Panc1 (cell line): ENCODE measurements around the gene RAPGEF1. TPM values are rescaled to one million over a fixed set of nuclear protein-coding genes. Genes with fewer than 3 reads are reported as not detected.

Experiments
- ATAC-seq: fragments of 200-7000 bp; cut with Tn5 transposase; 2 replicates; pipeline ENCODE4 v1.9.1; 2020; ENCODE audit warnings: mild to moderate bottlenecking, moderate library complexity
- BruUV-seq: library from RNA; stranded (reverse); fragments of 400-500 nt; replicated peaks from 2 replicates; lab custom pipeline; 2021; lab: Mats Ljungman, UMichigan
- CTCF ChIA-PET: fragments of 300-600 bp; sonication (Branson Sonifier 250); formaldehyde crosslinking; loops from one replicate; lab custom pipeline; 2022; ENCODE audit warnings: antibody characterized with exemption; lab: Charles Lee
- POLR2A ChIA-PET: fragments of 300-600 bp; sonication (Branson Sonifier 250); formaldehyde crosslinking; loops from one replicate; lab custom pipeline; 2022; ENCODE audit warnings: antibody characterized with exemption; lab: Charles Lee
- DNase-seq: peaks from one replicate; pipeline ENCODE4 v3.0.0-alpha.2; 2010; ENCODE audit warnings: low read depth, low spot score
- H3K27ac ChIP-seq: 2 replicates; pipeline ENCODE4 v1.5.1; 2011; ENCODE audit warnings: mild to moderate bottlenecking, low read length, inconsistent platforms
- H3K27me3 ChIP-seq: fragments of 200-500 bp; sonication (Bioruptor generic); 2 replicates; pipeline ENCODE4 v1.6.0; 2014; ENCODE audit warnings: low read length, inconsistent platforms; ENCODE audit not compliant: control insufficient read depth, insufficient read depth
- H3K36me3 ChIP-seq: fragments of 200-500 bp; sonication (Bioruptor generic); 2 replicates; pipeline ENCODE4 v1.5.1; 2014; ENCODE audit warnings: inconsistent platforms, mild to moderate bottlenecking, low read length, moderate library complexity; ENCODE audit not compliant: control insufficient read depth, insufficient read depth
- H3K4me1 ChIP-seq: 2 replicates; pipeline ENCODE4 v1.5.1; 2011; ENCODE audit warnings: inconsistent platforms, mild to moderate bottlenecking, low read length, moderate library complexity; ENCODE audit not compliant: control insufficient read depth, insufficient read depth
- H3K4me3 ChIP-seq, 2 experiments: 2 replicates each; pipeline ENCODE4 v1.5.1; 2011 to 2012; ENCODE audit warnings: low read depth in 2 of 2, low read length in 2 of 2, mild to moderate bottlenecking in 2 of 2, inconsistent platforms in 1 of 2, moderate library complexity in 1 of 2
- H3K9me3 ChIP-seq: fragments of 200-500 bp; sonication (Bioruptor generic); 2 replicates; pipeline ENCODE4 v1.5.1; 2014; ENCODE audit warnings: low read depth, mild to moderate bottlenecking, inconsistent platforms, low read length, moderate library complexity; ENCODE audit not compliant: control insufficient read depth, insufficient read depth
- POLR2AphosphoS5 ChIP-seq: IDR thresholded peaks from 2 replicates; pipeline ENCODE4 v1.6.1; 2012; ENCODE audit warnings: mild to moderate bottlenecking, low read depth, low read length, moderate library complexity
- SIN3A ChIP-seq: IDR thresholded peaks from 2 replicates; pipeline ENCODE4 v1.6.1; 2012; ENCODE audit warnings: low read depth, mild to moderate bottlenecking, low read length, moderate library complexity, borderline replicate concordance; ENCODE audit not compliant: insufficient read depth
- TCF7L2 ChIP-seq: IDR thresholded peaks from 2 replicates; pipeline ENCODE4 v1.6.1; 2011; ENCODE audit warnings: mild to moderate bottlenecking, low read depth, low read length, inconsistent platforms
- in situ Hi-C: cut with HindIII; loops from 2 replicates; pipeline ENCODE4 v1.10.0; 2016; ENCODE audit warnings: low sequenced_read_pairs, low pct_unique_long_range_greater_than_20kb
- intact Hi-C: fragments of 100-400 bp; cut with micrococcal nuclease; formaldehyde crosslinking; loops from one replicate; pipeline ENCODE4 v1.10.0; 2022; ENCODE audit not compliant: unreplicated experiment
- total RNA-seq: library from RNA; stranded (reverse); gene quantifications from one replicate; pipeline ENCODE4 v1.2.1, GENCODE V29; 2021; ENCODE audit not compliant: unreplicated experiment
- TF ChIP-seq, protein P1 (sequence below), 2 experiments: IDR thresholded peaks; 2 replicates each; pipeline ENCODE4 v1.6.1; 2011 to 2012; ENCODE audit warnings: low read depth in 2 of 2, control low read depth in 1 of 2, low read length in 1 of 2, mild to moderate bottlenecking in 1 of 2, moderate library complexity in 1 of 2; ENCODE audit not compliant: insufficient read depth in 1 of 2
- TF ChIP-seq, protein P2 (sequence below): fragments of 450-650 bp; IDR thresholded peaks from 2 replicates; pipeline ENCODE4 v1.5.1; 2017; ENCODE audit warnings: mild to moderate bottlenecking

RAPGEF1 gene
- total RNA-seq, 1 experiment from 2014 or later = 86.8 TPM

DNA sequence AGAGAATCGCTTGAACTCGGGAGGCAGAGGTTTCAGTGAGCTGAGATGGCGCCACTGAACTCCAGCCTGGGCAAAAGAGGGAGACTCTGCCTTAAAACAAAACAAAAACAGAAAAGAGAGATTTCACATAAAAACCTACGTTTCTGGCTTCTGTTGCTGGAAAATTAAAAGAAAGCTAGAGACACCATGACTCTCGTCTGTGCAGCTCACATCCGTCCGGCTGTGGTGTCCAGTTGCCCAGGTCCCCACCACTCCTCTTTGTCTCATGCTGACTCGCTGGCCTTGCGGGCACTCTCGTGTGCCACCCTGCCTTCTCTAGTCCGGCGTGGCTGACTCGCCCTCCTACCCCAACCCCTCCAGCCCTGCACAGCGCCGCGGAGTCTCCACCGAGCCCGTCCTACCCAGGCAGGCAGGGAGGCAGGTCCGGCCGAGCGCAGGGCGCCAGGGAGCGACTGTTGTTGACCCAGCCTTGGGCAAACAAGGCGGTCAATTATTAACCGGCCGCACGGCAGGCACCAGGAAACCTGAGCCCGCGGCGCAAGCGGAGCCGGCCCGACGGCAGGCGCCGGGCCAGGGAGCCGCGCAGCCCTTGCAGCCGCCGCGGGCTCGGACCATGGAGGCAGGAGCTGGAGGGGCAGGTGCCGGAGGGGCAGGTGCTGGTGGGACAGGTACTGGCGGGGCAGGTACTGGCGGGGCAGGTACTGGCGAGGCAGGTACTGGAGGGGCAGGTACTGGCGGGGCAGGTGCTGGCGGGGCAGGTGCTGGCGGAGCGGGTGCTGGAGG is 194.7 kb downstream of the RAPGEF1 start, which contains the start of gene PRRT1B:
PRRT1B (plus strand) TSS at position 521 of the 783 bp plus-strand sequence; CDS start at position 614, 93 bp downstream.
- no peaks in the 10 kb centered on the region for H3K9me3 ChIP-seq
- CTCF ChIA-PET = interaction anchor here (0.6 kb wide), 1 partner anchor 152 kb away, joined by 3 read pairs; no protein-coding TSS in a partner anchor
- TF ChIP-seq, protein P1, sequence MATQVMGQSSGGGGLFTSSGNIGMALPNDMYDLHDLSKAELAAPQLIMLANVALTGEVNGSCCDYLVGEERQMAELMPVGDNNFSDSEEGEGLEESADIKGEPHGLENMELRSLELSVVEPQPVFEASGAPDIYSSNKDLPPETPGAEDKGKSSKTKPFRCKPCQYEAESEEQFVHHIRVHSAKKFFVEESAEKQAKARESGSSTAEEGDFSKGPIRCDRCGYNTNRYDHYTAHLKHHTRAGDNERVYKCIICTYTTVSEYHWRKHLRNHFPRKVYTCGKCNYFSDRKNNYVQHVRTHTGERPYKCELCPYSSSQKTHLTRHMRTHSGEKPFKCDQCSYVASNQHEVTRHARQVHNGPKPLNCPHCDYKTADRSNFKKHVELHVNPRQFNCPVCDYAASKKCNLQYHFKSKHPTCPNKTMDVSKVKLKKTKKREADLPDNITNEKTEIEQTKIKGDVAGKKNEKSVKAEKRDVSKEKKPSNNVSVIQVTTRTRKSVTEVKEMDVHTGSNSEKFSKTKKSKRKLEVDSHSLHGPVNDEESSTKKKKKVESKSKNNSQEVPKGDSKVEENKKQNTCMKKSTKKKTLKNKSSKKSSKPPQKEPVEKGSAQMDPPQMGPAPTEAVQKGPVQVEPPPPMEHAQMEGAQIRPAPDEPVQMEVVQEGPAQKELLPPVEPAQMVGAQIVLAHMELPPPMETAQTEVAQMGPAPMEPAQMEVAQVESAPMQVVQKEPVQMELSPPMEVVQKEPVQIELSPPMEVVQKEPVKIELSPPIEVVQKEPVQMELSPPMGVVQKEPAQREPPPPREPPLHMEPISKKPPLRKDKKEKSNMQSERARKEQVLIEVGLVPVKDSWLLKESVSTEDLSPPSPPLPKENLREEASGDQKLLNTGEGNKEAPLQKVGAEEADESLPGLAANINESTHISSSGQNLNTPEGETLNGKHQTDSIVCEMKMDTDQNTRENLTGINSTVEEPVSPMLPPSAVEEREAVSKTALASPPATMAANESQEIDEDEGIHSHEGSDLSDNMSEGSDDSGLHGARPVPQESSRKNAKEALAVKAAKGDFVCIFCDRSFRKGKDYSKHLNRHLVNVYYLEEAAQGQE (IDR thresholded peaks at IDR 0.05; ENCODE audit: insufficient read depth in 1 of 2, low read depth in 2 of 2, low read length in 1 of 2) = no peak
- no peak for TF ChIP-seq TCF7L2
- no peak for TF ChIP-seq POLR2AphosphoS5
- no peak for TF ChIP-seq SIN3A
- TF ChIP-seq, protein P2, sequence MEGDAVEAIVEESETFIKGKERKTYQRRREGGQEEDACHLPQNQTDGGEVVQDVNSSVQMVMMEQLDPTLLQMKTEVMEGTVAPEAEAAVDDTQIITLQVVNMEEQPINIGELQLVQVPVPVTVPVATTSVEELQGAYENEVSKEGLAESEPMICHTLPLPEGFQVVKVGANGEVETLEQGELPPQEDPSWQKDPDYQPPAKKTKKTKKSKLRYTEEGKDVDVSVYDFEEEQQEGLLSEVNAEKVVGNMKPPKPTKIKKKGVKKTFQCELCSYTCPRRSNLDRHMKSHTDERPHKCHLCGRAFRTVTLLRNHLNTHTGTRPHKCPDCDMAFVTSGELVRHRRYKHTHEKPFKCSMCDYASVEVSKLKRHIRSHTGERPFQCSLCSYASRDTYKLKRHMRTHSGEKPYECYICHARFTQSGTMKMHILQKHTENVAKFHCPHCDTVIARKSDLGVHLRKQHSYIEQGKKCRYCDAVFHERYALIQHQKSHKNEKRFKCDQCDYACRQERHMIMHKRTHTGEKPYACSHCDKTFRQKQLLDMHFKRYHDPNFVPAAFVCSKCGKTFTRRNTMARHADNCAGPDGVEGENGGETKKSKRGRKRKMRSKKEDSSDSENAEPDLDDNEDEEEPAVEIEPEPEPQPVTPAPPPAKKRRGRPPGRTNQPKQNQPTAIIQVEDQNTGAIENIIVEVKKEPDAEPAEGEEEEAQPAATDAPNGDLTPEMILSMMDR = no peak
- H3K27ac ChIP-seq = no peak within 1 kb of the TSS
- peak; percentile 86 for ATAC-seq
- intact Hi-C loops = no loop called here
- no peaks in the 10 kb centered on the region for H3K4me1 ChIP-seq
- H3K36me3 ChIP-seq = no peaks in the 10 kb centered on the region
- no TSS peak for BruUV-seq
- H3K27me3 ChIP-seq = no peaks in the 10 kb centered on the region
- POLR2A ChIA-PET = no interaction called here
- DNase-seq = no peak
- peak within 1 kb of the TSS; percentile 30 to 34 for H3K4me3 ChIP-seq
- in situ Hi-C loops = no loop called here

- CTCF ChIA-PET = no interaction called here
- POLR2A ChIA-PET = no interaction called here
- TF ChIP-seq, protein P1 (IDR thresholded peaks at IDR 0.05; ENCODE audit: insufficient read depth in 1 of 2, low read depth in 2 of 2, low read length in 1 of 2) = no peak
- TF ChIP-seq, protein P2 = no peak
- TF ChIP-seq TCF7L2 = no peak
- TF ChIP-seq POLR2AphosphoS5 = no peak
- TF ChIP-seq SIN3A = no peak
Measured at GRCh38 chr9:131543141-131543540, 196.7 kb downstream of the RAPGEF1 start.

More at GRCh38 chr9:131543141-131543540, 196.7 kb downstream of the RAPGEF1 start:
- H3K36me3 ChIP-seq = no peaks in the 10 kb centered on the region
- H3K27me3 ChIP-seq = no peaks in the 10 kb centered on the region
- no peak overlapping the region for H3K27ac ChIP-seq
- BruUV-seq = no TSS peak
- intact Hi-C loops = no loop called here
- in situ Hi-C loops = no loop called here
- DNase-seq (no peak), ATAC-seq (no peak)
- H3K4me1 ChIP-seq = no peaks in the 10 kb centered on the region
- no peaks in the 10 kb centered on the region for H3K9me3 ChIP-seq
- H3K4me3 ChIP-seq = no peak overlapping the region
